HG03558 (cell line): ENCODE data around the gene SIN3B.

Experiments
- ATAC-seq: cut with Tn5 transposase; IDR thresholded peaks from one replicate; pipeline ENCODE4 v1.9.1; 2021; ENCODE audit warnings: moderate number of reproducible peaks; ENCODE audit not compliant: unreplicated experiment; ENCODE audit errors: extremely low read depth

Gene SIN3B

GRCh38 chr19:16899566-16900075 is 70.4 kb downstream of the SIN3B start:
- ATAC-seq: no peak

- no peak for ATAC-seq
Measured at GRCh38 chr19:16901491-16902175, 72.4 kb downstream of the SIN3B start.

- ATAC-seq: no peak
Measured at GRCh38 chr19:16902545-16902944, 73.3 kb downstream of the SIN3B start.

GRCh38 chr19:16903347-16903746 is 74.1 kb downstream of the SIN3B start:
- ATAC-seq: no peak

GRCh38 chr19:16904599-16904998 is 75.4 kb downstream of the SIN3B start:
- ATAC-seq: no peak

- ATAC-seq: no peak
Measured at GRCh38 chr19:16908759-16909158, 79.6 kb downstream of the SIN3B start.

GRCh38 chr19:16911046-16911445 is 81.8 kb downstream of the SIN3B start:
- no peak for ATAC-seq

GRCh38 chr19:16912780-16913179 is 83.6 kb downstream of the SIN3B start:
- no peak for ATAC-seq

GRCh38 chr19:16914421-16914820 is 85.2 kb downstream of the SIN3B start:
- ATAC-seq: no peak

- no peak for ATAC-seq
Measured at GRCh38 chr19:16915135-16915534, 85.9 kb downstream of the SIN3B start.

- ATAC-seq: no peak
Measured at GRCh38 chr19:16915734-16916133, 86.5 kb downstream of the SIN3B start.

- no peak for ATAC-seq
Measured at GRCh38 chr19:16917401-16917800, 88.2 kb downstream of the SIN3B start.

- no peak for ATAC-seq
Measured at GRCh38 chr19:16919496-16919895, 90.3 kb downstream of the SIN3B start.

GRCh38 chr19:16920816-16921529 is 91.8 kb downstream of the SIN3B start:
- no peak for ATAC-seq

GRCh38 chr19:16921766-16922591 is 92.8 kb downstream of the SIN3B start:
- no peak for ATAC-seq

- ATAC-seq: no peak
Measured at GRCh38 chr19:16922592-16922934, 93.4 kb downstream of the SIN3B start.

GRCh38 chr19:16922949-16923348 is 93.8 kb downstream of the SIN3B start:
- ATAC-seq: no peak

- no peak for ATAC-seq
Measured at GRCh38 chr19:16927883-16928282, 98.7 kb downstream of the SIN3B start.

GRCh38 chr19:16928351-16928750 is 99.2 kb downstream of the SIN3B start:
- ATAC-seq: no peak

GRCh38 chr19:16928916-16929315 is 99.7 kb downstream of the SIN3B start:
- ATAC-seq: no peak
